Activated naive CD4-positive, alpha-beta T cell treated with anti-CD3 and anti-CD28 coated beads, Interleukin-2, amount 10 ng/mL, durations not matched to agents 7 days and 5 days (primary cell): ENCODE data around the gene SMDT1.
"Not testable (repeated sequence)": the region's sequence is repeated elsewhere in the genome, so short reads cannot be mapped to it uniquely, and the experiment has no call there.

Source experiments
- CTCF ChIA-PET: fragments of 350-600 bp; sonication (Branson Sonifier 250); formaldehyde crosslinking; loops from one replicate; lab custom pipeline; 2021; ENCODE audit warnings: antibody characterized with exemption; lab: Charles Lee
- DNase-seq: peaks from one replicate; pipeline ENCODE4 v3.0.0-alpha.2; 2020
- H3K27ac Mint-ChIP-seq: one replicate; pipeline ENCODE4 v1.8.0; 2021; ENCODE audit warnings: mild to moderate bottlenecking, moderate library complexity, mixed read lengths
- H3K27me3 Mint-ChIP-seq: one replicate; pipeline ENCODE4 v1.8.0; 2021; ENCODE audit warnings: mild to moderate bottlenecking, mixed read lengths
- H3K36me3 Mint-ChIP-seq: one replicate; pipeline ENCODE4 v1.8.0; 2021; ENCODE audit warnings: mixed read lengths
- H3K4me1 Mint-ChIP-seq: one replicate; pipeline ENCODE4 v1.8.0; 2021; ENCODE audit warnings: mixed read lengths
- H3K4me3 Mint-ChIP-seq: one replicate; pipeline ENCODE4 v1.8.0; 2021; ENCODE audit warnings: mild to moderate bottlenecking, moderate library complexity, mixed read lengths
- H3K9me3 Mint-ChIP-seq: one replicate; pipeline ENCODE4 v1.8.0; 2021; ENCODE audit warnings: mixed read lengths

SMDT1 gene

DNA sequence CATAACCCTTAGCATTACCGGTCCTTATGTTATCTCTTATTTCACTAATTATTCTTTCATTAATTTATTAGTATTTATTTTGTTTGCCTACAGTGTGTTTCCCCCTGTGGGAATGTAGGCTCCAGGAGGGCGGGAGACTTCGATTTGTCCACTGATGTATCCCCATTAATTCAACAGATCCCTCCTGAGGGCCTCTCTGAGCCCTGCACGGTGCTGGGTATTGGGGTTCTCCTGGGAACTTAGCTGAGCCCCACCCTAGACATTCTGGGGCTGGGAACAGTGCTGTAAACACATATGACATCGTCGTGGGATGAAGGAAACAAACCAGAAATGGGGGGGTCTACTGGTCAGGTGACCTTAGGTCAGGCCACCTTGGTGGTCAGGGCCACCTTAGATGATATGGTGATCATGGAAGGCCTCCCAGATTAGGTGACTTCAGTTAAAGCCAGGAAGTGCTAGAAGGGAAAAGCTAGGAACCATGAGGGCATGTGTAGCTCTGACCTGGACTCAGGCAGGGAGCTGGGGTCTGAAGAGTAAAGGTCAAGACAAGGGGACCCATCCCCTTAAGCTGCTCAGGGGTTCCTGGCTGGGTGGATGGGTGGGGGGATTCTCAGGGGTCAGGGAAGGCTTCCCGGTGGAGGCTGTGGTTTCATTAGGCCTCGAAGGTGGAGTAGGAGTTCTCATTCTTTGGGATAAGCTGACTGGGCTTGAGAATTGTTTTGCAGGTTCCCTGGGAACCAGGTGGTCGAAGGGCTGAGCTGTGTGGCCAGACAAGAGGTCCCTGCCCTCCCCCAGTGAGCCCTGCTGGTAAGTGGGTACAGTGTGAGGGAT is 4.4 kb upstream of the SMDT1 start:
- Mint-ChIP-seq H3K4me3 (peak overlapping the region; percentile 62), H3K27ac (peak overlapping the region; percentile 15), H3K36me3 (peaks cover 6% of the 10 kb centered on the region), H3K9me3 (no peaks in the 10 kb centered on the region), H3K4me1 (peaks cover 53% of the 10 kb centered on the region), H3K27me3 (no peaks in the 10 kb centered on the region)
- no peak for DNase-seq
- CTCF ChIA-PET, result interaction anchor here (0.9 to 1.7 kb wide), 2 partner anchors 43 to 108 kb away, joined by 3 to 7 read pairs; no protein-coding TSS in a partner anchor

DNA sequence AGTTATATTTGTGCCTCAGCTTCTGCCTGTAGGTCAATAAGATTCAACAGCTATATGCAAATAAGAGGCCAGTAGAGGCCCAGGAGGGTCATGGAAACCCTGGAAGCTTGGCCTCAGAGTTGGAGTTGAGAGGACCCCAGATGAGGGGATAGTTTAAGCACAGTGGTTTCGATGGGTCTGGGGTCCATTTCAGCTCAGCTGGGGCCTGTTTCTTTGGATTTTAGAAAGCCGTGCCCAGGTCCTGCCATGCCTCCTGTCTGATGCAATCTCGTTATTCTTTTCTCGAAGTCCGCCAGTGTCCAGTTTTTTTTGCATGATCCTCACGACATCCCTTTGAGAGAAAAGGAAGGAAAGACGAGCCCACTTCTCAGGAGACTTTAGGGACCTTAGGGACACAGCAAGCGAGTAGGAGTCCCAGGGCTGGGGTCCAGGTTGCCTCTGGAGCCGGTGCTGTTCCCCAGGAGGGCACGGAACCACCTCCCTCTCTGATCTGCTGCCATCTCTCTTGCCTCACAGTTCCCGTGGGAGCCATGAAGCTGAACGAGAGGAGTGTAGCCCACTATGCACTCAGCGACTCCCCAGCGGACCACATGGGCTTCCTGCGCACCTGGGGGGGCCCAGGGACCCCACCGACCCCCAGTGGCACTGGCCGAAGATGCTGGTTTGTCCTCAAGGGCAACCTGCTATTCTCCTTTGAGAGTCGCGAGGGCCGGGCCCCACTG is 2.6 kb upstream of the SMDT1 start:
- Mint-ChIP-seq H3K4me1 (peaks cover 51% of the 10 kb centered on the region), H3K27ac (no peak overlapping the region), H3K27me3 (no peaks in the 10 kb centered on the region), H3K36me3 (peaks cover 14% of the 10 kb centered on the region), H3K4me3 (no peak overlapping the region), H3K9me3 (no peaks in the 10 kb centered on the region)
- no peak for DNase-seq
- CTCF ChIA-PET, result no interaction called here

DNA sequence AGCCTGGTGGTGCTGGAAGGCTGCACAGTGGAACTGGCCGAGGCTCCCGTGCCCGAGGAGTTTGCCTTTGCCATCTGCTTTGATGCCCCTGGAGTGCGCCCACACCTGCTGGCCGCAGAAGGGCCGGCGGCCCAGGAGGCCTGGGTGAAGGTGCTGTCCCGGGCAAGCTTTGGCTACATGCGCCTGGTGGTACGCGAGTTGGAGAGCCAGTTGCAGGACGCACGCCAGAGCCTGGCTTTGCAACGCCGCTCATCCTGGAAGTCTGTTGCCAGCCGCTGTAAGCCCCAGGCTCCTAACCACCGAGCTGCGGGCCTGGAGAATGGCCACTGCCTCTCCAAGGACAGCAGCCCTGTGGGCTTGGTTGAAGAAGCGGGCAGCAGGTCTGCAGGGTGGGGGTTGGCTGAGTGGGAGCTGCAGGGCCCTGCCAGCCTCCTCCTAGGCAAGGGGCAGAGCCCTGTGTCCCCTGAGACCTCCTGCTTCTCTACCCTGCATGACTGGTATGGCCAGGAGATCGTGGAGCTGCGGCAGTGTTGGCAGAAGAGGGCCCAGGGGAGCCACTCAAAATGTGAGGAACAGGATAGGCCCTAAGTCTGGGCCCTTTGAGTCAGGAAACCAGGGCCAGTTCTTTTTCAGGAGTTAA is 1.9 kb upstream of the SMDT1 start:
- peaks cover 18% of the 10 kb centered on the region for H3K36me3 Mint-ChIP-seq
- H3K27me3 Mint-ChIP-seq, result no peaks in the 10 kb centered on the region
- no peak overlapping the region for H3K4me3 Mint-ChIP-seq
- peak overlapping the region; percentile 92 for H3K27ac Mint-ChIP-seq
- DNase-seq, result no peak
- peaks cover 53% of the 10 kb centered on the region for H3K4me1 Mint-ChIP-seq
- no peaks in the 10 kb centered on the region for H3K9me3 Mint-ChIP-seq
- CTCF ChIA-PET, result interaction anchor here (1.0 to 3.4 kb wide), 2 partner anchors 13 to 110 kb away, joined by 3 to 14 read pairs; partner anchors contain the start of gene NDUFA6

GRCh38 chr22:42078469-42079318 is 806 bp upstream of the SMDT1 start:
- Mint-ChIP-seq H3K27me3 (no peaks in the 10 kb centered on the region), H3K9me3 (no peaks in the 10 kb centered on the region), H3K4me1 (peaks cover 44% of the 10 kb centered on the region), H3K4me3 (peak overlapping the region; percentile 94), H3K36me3 (peaks cover 25% of the 10 kb centered on the region), H3K27ac (peak overlapping the region; percentile 92)
- CTCF ChIA-PET, result interaction anchor here (1.0 to 3.4 kb wide), 3 partner anchors 12 to 138 kb away, joined by 3 to 14 read pairs (median 3); partner anchors contain the start of gene NDUFA6
- no peak for DNase-seq

DNA sequence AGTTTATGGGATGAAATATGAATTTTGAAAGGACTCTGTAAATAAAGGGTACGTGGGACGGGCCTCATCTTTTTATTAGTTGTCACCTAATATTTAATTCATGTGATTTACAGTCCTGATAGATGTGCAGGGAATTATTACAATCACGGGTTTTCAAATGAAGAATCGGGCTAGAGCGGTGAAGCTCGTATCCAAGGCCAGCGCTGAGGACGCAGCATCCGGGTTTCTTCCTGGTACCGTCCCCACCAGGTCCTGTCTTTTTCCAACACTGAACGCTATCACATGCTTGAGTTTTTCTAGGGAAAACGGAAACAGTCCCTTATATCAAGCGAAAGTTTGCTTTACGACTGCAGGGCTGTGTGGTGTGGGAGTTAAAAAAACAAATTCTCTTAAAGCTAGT is 787 bp downstream of the SMDT1 start:
- Mint-ChIP-seq H3K4me1 (peaks cover 36% of the 10 kb centered on the region), H3K27me3 (no peaks in the 10 kb centered on the region), H3K36me3 (peaks cover 36% of the 10 kb centered on the region), H3K4me3 (peak overlapping the region; percentile 94), H3K9me3 (no peaks in the 10 kb centered on the region), H3K27ac (peak overlapping the region; percentile 92)
- CTCF ChIA-PET, result interaction anchor here (1.2 to 3.4 kb wide), 3 partner anchors 10 to 357 kb away, joined by 3 to 14 read pairs (median 3); partner anchors contain the start of gene NDUFA6
- DNase-seq, result peak; percentile 52

- DNase-seq, result no peak
- Mint-ChIP-seq H3K27me3 (no peaks in the 10 kb centered on the region), H3K4me1 (peaks cover 42% of the 10 kb centered on the region), H3K9me3 (no peaks in the 10 kb centered on the region), H3K27ac (no peak overlapping the region), H3K4me3 (no peak overlapping the region), H3K36me3 (peaks cover 53% of the 10 kb centered on the region)
- CTCF ChIA-PET, result no interaction called here
These were observed 3.6 kb downstream of the SMDT1 start for GRCh38 chr22:42083119-42083518.

DNA sequence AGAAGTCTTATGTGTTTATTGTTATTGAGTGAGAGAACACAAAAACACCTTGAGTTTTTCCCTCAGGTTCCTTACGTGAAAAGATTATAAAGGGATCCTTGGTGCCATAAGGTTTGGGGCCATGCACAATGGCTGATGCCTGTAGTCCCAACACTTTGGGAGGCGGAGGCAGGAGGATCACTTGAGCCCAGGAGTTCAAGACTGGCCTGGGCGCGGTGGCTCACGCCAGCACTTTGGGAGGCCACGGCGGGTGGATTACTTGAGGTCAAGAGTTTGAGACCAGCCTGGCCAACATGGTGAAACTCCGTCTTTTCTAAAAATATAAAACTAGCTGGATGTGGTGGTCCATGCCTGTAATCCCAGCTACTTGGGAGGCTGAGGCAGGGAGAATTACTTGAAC is 5.4 kb downstream of the SMDT1 start:
- Mint-ChIP-seq H3K36me3 (peaks cover 66% of the 10 kb centered on the region), H3K27me3 (no peaks in the 10 kb centered on the region), H3K4me3 (no peak overlapping the region), H3K27ac (no peak overlapping the region), H3K9me3 (peaks cover 7% of the 10 kb centered on the region), H3K4me1 (peaks cover 43% of the 10 kb centered on the region)
- no peak for DNase-seq
- CTCF ChIA-PET, result no interaction called here

GRCh38 chr22:42086051-42086450 is 6.6 kb downstream of the SMDT1 start:
- no peak for DNase-seq
- H3K36me3 Mint-ChIP-seq, result peaks cover 69% of the 10 kb centered on the region

DNA sequence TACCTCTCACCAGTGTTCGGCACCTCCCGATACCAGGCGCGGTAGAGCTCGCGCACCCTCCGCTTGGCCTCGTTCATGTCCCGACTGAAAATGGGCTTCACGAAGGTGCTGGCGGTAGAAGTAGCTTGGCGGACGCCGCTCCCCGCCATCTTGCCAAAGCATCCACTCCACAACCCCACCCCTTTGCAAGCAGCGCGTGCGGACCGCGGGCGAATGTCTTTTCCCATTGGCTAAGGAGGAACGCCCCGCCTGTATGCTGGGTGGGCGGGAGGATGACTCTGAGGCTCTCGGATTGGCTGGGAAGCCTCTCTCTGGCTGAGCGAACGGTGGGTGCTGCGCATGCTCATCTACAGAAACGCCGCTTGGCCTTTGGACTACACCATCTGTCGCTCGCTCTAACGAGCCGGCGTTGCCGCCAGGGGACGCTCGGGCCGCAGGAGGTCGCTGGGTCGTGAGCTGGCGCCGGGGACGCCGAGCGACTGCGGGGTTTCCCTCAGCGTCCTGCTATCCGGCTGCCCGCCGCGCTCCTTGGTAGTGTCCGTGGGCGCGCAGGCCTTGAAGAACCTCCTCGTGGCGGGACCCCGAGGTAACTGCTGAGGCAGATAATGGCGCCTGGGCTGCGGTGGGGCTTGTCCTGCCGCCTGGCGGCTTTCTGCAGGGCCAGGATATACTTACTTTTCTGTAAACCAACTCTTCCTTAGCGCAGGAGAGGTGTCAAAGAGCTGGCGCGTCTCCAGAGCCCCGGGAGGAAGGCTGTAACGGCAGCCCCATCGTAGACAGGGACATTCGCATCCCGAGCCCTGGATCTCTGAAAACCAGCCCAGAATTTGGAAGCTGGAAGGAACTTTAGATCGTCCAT is 11.3 kb downstream of the SMDT1 start, which contains the start of gene NDUFA6:
TSS of gene NDUFA6 (minus strand) at position 177 of the 859 bp plus-strand sequence. CDS start at position 149, 28 bp downstream.
- DNase-seq, result peak; percentile 99
- H3K9me3 Mint-ChIP-seq, result peaks cover 7% of the 10 kb centered on the region
- H3K36me3 Mint-ChIP-seq, result peaks cover 38% of the 10 kb centered on the region
- peak within 1 kb of the TSS; percentile 98 for H3K4me3 Mint-ChIP-seq
- no peaks in the 10 kb centered on the region for H3K27me3 Mint-ChIP-seq
- peaks cover 34% of the 10 kb centered on the region for H3K4me1 Mint-ChIP-seq
- H3K27ac Mint-ChIP-seq, result peak within 1 kb of the TSS; percentile 100
- CTCF ChIA-PET, result interaction anchor here (0.6 to 3.6 kb wide), 23 partner anchors 12 to 382 kb away, joined by 3 to 17 read pairs (median 4); partner anchors contain the start of genes SEPTIN3, SMDT1 and WBP2NL

More at GRCh38 chr22:42086051-42086450, 6.6 kb downstream of the SMDT1 start:
- CTCF ChIA-PET, result no interaction called here
- Mint-ChIP-seq H3K27me3 (no peaks in the 10 kb centered on the region), H3K4me1 (peaks cover 40% of the 10 kb centered on the region), H3K9me3 (peaks cover 7% of the 10 kb centered on the region), H3K4me3 (no peak overlapping the region), H3K27ac (no peak overlapping the region)

DNA sequence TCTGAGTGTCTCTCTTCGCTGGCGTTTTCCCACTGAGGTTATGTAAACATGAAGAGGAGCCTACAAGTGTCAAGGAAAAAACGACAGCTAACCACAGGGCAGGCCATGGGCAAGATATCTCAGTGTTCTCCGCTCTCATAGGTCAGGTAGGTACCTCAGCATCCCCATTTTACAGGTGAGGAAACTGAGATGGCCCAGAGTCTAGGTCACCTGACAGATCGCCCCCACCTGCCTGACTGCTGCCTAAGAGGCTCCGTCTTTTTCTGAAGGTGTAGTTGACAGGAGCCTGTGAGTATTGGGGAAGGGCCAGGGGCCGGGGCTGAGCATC is 11.9 kb downstream of the SMDT1 start:
- peaks cover 7% of the 10 kb centered on the region for H3K9me3 Mint-ChIP-seq
- H3K4me3 Mint-ChIP-seq, result peak overlapping the region; percentile 98
- H3K36me3 Mint-ChIP-seq, result peaks cover 32% of the 10 kb centered on the region
- H3K27me3 Mint-ChIP-seq, result no peaks in the 10 kb centered on the region
- CTCF ChIA-PET, result interaction anchor here (0.6 to 3.6 kb wide), 23 partner anchors 11 to 382 kb away, joined by 3 to 17 read pairs (median 4); partner anchors contain the start of genes SEPTIN3, SMDT1 and WBP2NL
- H3K4me1 Mint-ChIP-seq, result peaks cover 31% of the 10 kb centered on the region
- H3K27ac Mint-ChIP-seq, result peak overlapping the region; percentile 100
- peak; percentile 31 for DNase-seq

DNA sequence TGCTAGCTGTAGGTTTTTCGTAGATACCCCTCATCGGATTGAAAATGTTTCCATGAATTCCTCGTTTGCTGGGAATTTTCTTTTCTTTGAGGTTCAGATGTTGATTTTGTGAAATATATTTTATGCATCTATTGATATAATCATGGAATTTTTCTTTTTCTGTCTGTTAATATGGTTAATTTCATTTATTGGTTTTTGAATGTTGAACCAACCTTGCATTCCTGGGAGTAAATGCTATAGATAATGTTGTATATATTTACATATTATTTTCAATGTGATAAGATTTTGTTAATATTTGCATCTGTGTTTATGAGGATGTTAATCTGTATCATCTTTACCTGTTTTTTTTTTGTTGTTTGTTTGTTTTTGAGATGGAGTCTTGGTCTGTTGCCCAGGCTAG is 21.7 kb downstream of the SMDT1 start:
- no peak overlapping the region for H3K27ac Mint-ChIP-seq
- CTCF ChIA-PET, result no interaction called here
- H3K27me3 Mint-ChIP-seq, result no peaks in the 10 kb centered on the region

DNA sequence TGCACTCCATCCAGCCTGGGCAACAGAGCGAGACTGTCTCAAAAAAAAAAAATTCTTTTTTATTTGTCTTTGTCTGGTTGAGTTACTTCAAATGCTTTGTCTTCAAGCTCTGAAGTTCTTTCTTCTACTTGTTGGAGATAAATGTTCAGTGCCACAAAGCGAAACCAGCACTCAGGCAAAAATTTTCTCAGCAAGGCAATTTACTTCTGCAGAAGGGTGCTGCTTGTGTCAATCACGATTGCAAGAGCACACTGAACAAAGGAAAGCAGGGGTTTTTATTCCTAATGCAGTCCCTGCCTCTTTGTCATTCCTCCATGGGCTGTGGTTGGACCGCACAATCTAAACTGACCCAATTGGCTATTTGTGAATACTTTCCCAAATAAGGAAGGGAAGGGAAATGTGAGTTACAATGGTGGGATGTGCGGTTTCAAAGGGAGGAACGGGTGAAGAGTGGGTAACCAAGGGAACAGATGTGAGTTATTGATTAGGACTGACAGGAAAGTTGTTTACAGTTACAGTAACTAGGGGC is 24.9 kb downstream of the SMDT1 start:
- Mint-ChIP-seq H3K9me3 (peaks cover 35% of the 10 kb centered on the region), H3K36me3 (peaks cover 23% of the 10 kb centered on the region)
- H3K4me1 Mint-ChIP-seq, H3K27me3 Mint-ChIP-seq, CTCF ChIA-PET, DNase-seq, H3K27ac Mint-ChIP-seq, H3K4me3 Mint-ChIP-seq: not testable (repeated sequence)

More for the DNA sequence above, 21.7 kb downstream of the SMDT1 start:
- Mint-ChIP-seq H3K4me1 (no peaks in the 10 kb centered on the region), H3K4me3 (no peak overlapping the region), H3K9me3 (peaks cover 37% of the 10 kb centered on the region), H3K36me3 (peaks cover 26% of the 10 kb centered on the region)
- DNase-seq, result no peak
